Activated CD4-positive, alpha-beta memory T cell treated with anti-CD3 and anti-CD28 coated beads, Interleukin-2, amount 10 ng/mL, durations not matched to agents 7 days and 5 days (primary cell): Measurements from ENCODE around the gene NSUN5. TPM values are rescaled to one million over a fixed set of nuclear protein-coding genes. Genes with fewer than 3 reads are reported as not detected.
"Not testable (repeated sequence)": the region's sequence is repeated elsewhere in the genome, so short reads cannot be mapped to it uniquely, and the experiment has no call there.

Experiments
- CTCF ChIA-PET: fragments of 350-600 bp; sonication (Branson Sonifier 250); formaldehyde crosslinking; loops from one replicate; lab custom pipeline; 2021; ENCODE audit warnings: antibody characterized with exemption, inconsistent platforms; lab: Charles Lee
- POLR2A ChIA-PET: fragments of 350-600 bp; sonication (Branson Sonifier 250); formaldehyde crosslinking; loops from one replicate; lab custom pipeline; 2021; ENCODE audit warnings: antibody characterized with exemption; lab: Charles Lee
- DNase-seq: peaks from one replicate; pipeline ENCODE4 v3.0.0-alpha.2; 2020
- H3K27ac Mint-ChIP-seq: one replicate; pipeline ENCODE4 v1.8.0; 2021; ENCODE audit warnings: mild to moderate bottlenecking, mixed read lengths
- H3K27me3 Mint-ChIP-seq: one replicate; pipeline ENCODE4 v1.8.0; 2021; ENCODE audit warnings: mixed read lengths
- H3K36me3 Mint-ChIP-seq: one replicate; pipeline ENCODE4 v1.8.0; 2021; ENCODE audit warnings: low read depth, mixed read lengths
- H3K4me1 Mint-ChIP-seq: one replicate; pipeline ENCODE4 v1.8.0; 2021; ENCODE audit warnings: mixed read lengths
- H3K4me3 Mint-ChIP-seq: one replicate; pipeline ENCODE4 v1.8.0; 2021; ENCODE audit warnings: mild to moderate bottlenecking, mixed read lengths
- H3K9me3 Mint-ChIP-seq: one replicate; pipeline ENCODE4 v1.8.0; 2021; ENCODE audit warnings: mixed read lengths
- total RNA-seq, 2 experiments: library from RNA; stranded (reverse); gene quantifications; one replicate each; pipeline ENCODE4 v1.2.3, GENCODE V29; 2021

The NSUN5 gene
- total RNA-seq, 2 experiments from 2014 or later, result 42.9 to 44.7 TPM

- ChIA-PET CTCF (no interaction called here), POLR2A (no interaction called here)
- H3K9me3 Mint-ChIP-seq, result no peaks in the 10 kb centered on the region
- no peak overlapping the region for H3K4me3 Mint-ChIP-seq
- no peaks in the 10 kb centered on the region for H3K36me3 Mint-ChIP-seq
- H3K27me3 Mint-ChIP-seq, result peaks cover 6% of the 10 kb centered on the region
- no peaks in the 10 kb centered on the region for H3K4me1 Mint-ChIP-seq
- DNase-seq, result no peak
- no peak overlapping the region for H3K27ac Mint-ChIP-seq
Observed at GRCh38 chr7:73341877-73342276, 33.3 kb upstream of the NSUN5 start.

- Mint-ChIP-seq H3K36me3 (no peaks in the 10 kb centered on the region), H3K27ac (no peak overlapping the region), H3K27me3 (peaks cover 12% of the 10 kb centered on the region), H3K9me3 (no peaks in the 10 kb centered on the region), H3K4me1 (no peaks in the 10 kb centered on the region), H3K4me3 (no peak overlapping the region)
- no peak for DNase-seq
- ChIA-PET POLR2A (no interaction called here), CTCF (interaction anchor here (0.6 kb wide), 1 partner anchor 86 kb away, joined by 3 read pairs; no protein-coding TSS in a partner anchor)
Observed at GRCh38 chr7:73340514-73340913, 31.9 kb upstream of the NSUN5 start.

- Mint-ChIP-seq H3K27me3 (peaks cover 14% of the 10 kb centered on the region), H3K36me3 (no peaks in the 10 kb centered on the region), H3K27ac (no peak overlapping the region), H3K4me1 (no peaks in the 10 kb centered on the region), H3K9me3 (no peaks in the 10 kb centered on the region), H3K4me3 (no peak overlapping the region)
- ChIA-PET POLR2A (no interaction called here), CTCF (interaction anchor here (0.6 kb wide), 1 partner anchor 1166 kb away, joined by 4 read pairs; no protein-coding TSS in a partner anchor)
- no peak for DNase-seq
Observed at GRCh38 chr7:73338321-73338720, 29.7 kb upstream of the NSUN5 start.

GRCh38 chr7:73332447-73332846 lies 23.8 kb upstream of the NSUN5 start:
- Mint-ChIP-seq H3K36me3 (no peaks in the 10 kb centered on the region), H3K4me1 (peaks cover 5% of the 10 kb centered on the region), H3K4me3 (no peak overlapping the region), H3K9me3 (no peaks in the 10 kb centered on the region), H3K27ac (no peak overlapping the region), H3K27me3 (peaks cover 14% of the 10 kb centered on the region)
- POLR2A ChIA-PET, result no interaction called here
- DNase-seq, result no peak
- CTCF ChIA-PET, result no interaction called here

GRCh38 chr7:73330772-73331171 lies 22.1 kb upstream of the NSUN5 start:
- H3K4me1 Mint-ChIP-seq, result peaks cover 5% of the 10 kb centered on the region
- no peaks in the 10 kb centered on the region for H3K9me3 Mint-ChIP-seq
- no peaks in the 10 kb centered on the region for H3K36me3 Mint-ChIP-seq
- ChIA-PET CTCF (no interaction called here), POLR2A (no interaction called here)
- H3K27ac Mint-ChIP-seq, result no peak overlapping the region
- H3K4me3 Mint-ChIP-seq, result no peak overlapping the region
- peaks cover 9% of the 10 kb centered on the region for H3K27me3 Mint-ChIP-seq
- no peak for DNase-seq

GRCh38 chr7:73329861-73330581 lies 21.4 kb upstream of the NSUN5 start:
- POLR2A ChIA-PET, result interaction anchor here (0.5 kb wide), 1 partner anchor 229 kb away, joined by 3 read pairs; no protein-coding TSS in a partner anchor
- Mint-ChIP-seq H3K27me3 (peaks cover 8% of the 10 kb centered on the region), H3K4me1 (peaks cover 5% of the 10 kb centered on the region), H3K4me3 (no peak overlapping the region), H3K27ac (no peak overlapping the region), H3K9me3 (no peaks in the 10 kb centered on the region), H3K36me3 (no peaks in the 10 kb centered on the region)
- CTCF ChIA-PET, result interaction anchor here (0.6 kb wide), 1 partner anchor 803 kb away, joined by 3 read pairs; no protein-coding TSS in a partner anchor
- DNase-seq, result no peak

- CTCF ChIA-PET, result no interaction called here
- no peaks in the 10 kb centered on the region for H3K36me3 Mint-ChIP-seq
- H3K4me1 Mint-ChIP-seq, result peaks cover 13% of the 10 kb centered on the region
- H3K4me3 Mint-ChIP-seq, result no peak overlapping the region
- no peak for DNase-seq
- no peaks in the 10 kb centered on the region for H3K9me3 Mint-ChIP-seq
- peaks cover 5% of the 10 kb centered on the region for H3K27me3 Mint-ChIP-seq
- POLR2A ChIA-PET, result no interaction called here
- H3K27ac Mint-ChIP-seq, result no peak overlapping the region
Observed at GRCh38 chr7:73328696-73329095, 20.1 kb upstream of the NSUN5 start.

GRCh38 chr7:73327922-73328321 lies 19.3 kb upstream of the NSUN5 start, which contains the start of the genes FKBP6 and TRIM50:
Gene FKBP6, plus strand, starts transcription at chr7:73328161. Its CDS starts 268 bp downstream, at chr7:73328429.
Gene TRIM50, minus strand, starts transcription at chr7:73328082. Its CDS starts 3,295 bp downstream, at chr7:73324787.
- H3K36me3 Mint-ChIP-seq, CTCF ChIA-PET, H3K4me3 Mint-ChIP-seq, H3K27ac Mint-ChIP-seq, H3K27me3 Mint-ChIP-seq, H3K9me3 Mint-ChIP-seq, DNase-seq, POLR2A ChIA-PET: not testable (repeated sequence)
- peaks cover 16% of the 10 kb centered on the region for H3K4me1 Mint-ChIP-seq

GRCh38 chr7:73327449-73327848 lies 18.8 kb upstream of the NSUN5 start:
- H3K9me3 Mint-ChIP-seq, DNase-seq, H3K27me3 Mint-ChIP-seq, H3K4me3 Mint-ChIP-seq, H3K27ac Mint-ChIP-seq, POLR2A ChIA-PET, H3K36me3 Mint-ChIP-seq, CTCF ChIA-PET: not testable (repeated sequence)
- peaks cover 16% of the 10 kb centered on the region for H3K4me1 Mint-ChIP-seq

- H3K27me3 Mint-ChIP-seq, H3K9me3 Mint-ChIP-seq, POLR2A ChIA-PET, H3K27ac Mint-ChIP-seq, H3K36me3 Mint-ChIP-seq, H3K4me3 Mint-ChIP-seq, DNase-seq: not testable (repeated sequence)
- H3K4me1 Mint-ChIP-seq, result peaks cover 15% of the 10 kb centered on the region
- CTCF ChIA-PET, result interaction anchor here (1.8 kb wide), 1 partner anchor 126 kb away, joined by 6 read pairs; no protein-coding TSS in a partner anchor
Observed at GRCh38 chr7:73325424-73325823, 16.8 kb upstream of the NSUN5 start.

- H3K9me3 Mint-ChIP-seq, POLR2A ChIA-PET, H3K27ac Mint-ChIP-seq, H3K27me3 Mint-ChIP-seq, H3K36me3 Mint-ChIP-seq: not testable (repeated sequence)
- CTCF ChIA-PET, result interaction anchor here (0.6 to 2.2 kb wide), 8 partner anchors 10 to 384 kb away, joined by 3 to 18 read pairs (median 4); partner anchors contain the start of gene NSUN5
- DNase-seq, result peak; percentile 53
- peak overlapping the region; percentile 24 for H3K4me3 Mint-ChIP-seq
- peaks cover 10% of the 10 kb centered on the region for H3K4me1 Mint-ChIP-seq
Observed at GRCh38 chr7:73324081-73324845, 15.6 kb upstream of the NSUN5 start.

GRCh38 chr7:73323434-73324080 lies 14.9 kb upstream of the NSUN5 start:
- H3K9me3 Mint-ChIP-seq, H3K27ac Mint-ChIP-seq, DNase-seq, POLR2A ChIA-PET, H3K27me3 Mint-ChIP-seq, H3K36me3 Mint-ChIP-seq: not testable (repeated sequence)
- CTCF ChIA-PET, result interaction anchor here (0.7 to 2.2 kb wide), 7 partner anchors 10 to 297 kb away, joined by 3 to 18 read pairs (median 4); partner anchors contain the start of gene NSUN5
- peak overlapping the region; percentile 24 for H3K4me3 Mint-ChIP-seq
- H3K4me1 Mint-ChIP-seq, result peaks cover 10% of the 10 kb centered on the region

- H3K27me3 Mint-ChIP-seq, H3K36me3 Mint-ChIP-seq, H3K27ac Mint-ChIP-seq, POLR2A ChIA-PET, H3K4me3 Mint-ChIP-seq, CTCF ChIA-PET, H3K9me3 Mint-ChIP-seq, DNase-seq: not testable (repeated sequence)
- H3K4me1 Mint-ChIP-seq, result peaks cover 10% of the 10 kb centered on the region
Observed at GRCh38 chr7:73320009-73320408, 11.4 kb upstream of the NSUN5 start.
